Measurements from ENCODE around the gene ENOPH1.
"Not testable (repeated sequence)": the region's sequence is repeated elsewhere in the genome, so short reads cannot be mapped to it uniquely, and the experiment has no call there.

ENOPH1 gene

DNA sequence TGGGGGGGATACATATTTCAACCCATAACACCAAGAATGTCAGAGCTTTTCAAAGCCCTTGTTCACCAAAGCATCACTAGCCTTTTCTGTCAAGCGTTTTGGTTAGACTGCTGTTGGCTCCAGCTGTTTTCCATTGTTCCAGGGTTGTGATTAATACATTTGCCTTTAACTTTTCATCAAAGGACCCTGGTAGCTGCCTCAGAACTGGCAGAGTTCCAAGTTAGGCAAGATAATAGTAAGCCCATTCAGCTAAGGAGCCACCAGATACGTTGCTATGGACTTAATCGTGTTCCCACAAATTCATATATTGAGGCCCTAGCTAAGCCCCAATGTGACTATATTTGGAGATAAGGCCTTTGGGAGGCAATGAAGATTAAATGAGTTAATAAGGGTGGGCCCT, 37.1 kb downstream of the ENOPH1 start:
- TF ChIP-seq, protein P1, sequence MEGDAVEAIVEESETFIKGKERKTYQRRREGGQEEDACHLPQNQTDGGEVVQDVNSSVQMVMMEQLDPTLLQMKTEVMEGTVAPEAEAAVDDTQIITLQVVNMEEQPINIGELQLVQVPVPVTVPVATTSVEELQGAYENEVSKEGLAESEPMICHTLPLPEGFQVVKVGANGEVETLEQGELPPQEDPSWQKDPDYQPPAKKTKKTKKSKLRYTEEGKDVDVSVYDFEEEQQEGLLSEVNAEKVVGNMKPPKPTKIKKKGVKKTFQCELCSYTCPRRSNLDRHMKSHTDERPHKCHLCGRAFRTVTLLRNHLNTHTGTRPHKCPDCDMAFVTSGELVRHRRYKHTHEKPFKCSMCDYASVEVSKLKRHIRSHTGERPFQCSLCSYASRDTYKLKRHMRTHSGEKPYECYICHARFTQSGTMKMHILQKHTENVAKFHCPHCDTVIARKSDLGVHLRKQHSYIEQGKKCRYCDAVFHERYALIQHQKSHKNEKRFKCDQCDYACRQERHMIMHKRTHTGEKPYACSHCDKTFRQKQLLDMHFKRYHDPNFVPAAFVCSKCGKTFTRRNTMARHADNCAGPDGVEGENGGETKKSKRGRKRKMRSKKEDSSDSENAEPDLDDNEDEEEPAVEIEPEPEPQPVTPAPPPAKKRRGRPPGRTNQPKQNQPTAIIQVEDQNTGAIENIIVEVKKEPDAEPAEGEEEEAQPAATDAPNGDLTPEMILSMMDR (IDR thresholded peaks at IDR 0.05; ENCODE audit: low read depth, low read length, missing control alignments): no peak
- no peak for DNase-seq (ENCODE audit: low read depth)
- H3K4me3 ChIP-seq (ENCODE audit: low read depth, low read length): no peak overlapping the region

DNA sequence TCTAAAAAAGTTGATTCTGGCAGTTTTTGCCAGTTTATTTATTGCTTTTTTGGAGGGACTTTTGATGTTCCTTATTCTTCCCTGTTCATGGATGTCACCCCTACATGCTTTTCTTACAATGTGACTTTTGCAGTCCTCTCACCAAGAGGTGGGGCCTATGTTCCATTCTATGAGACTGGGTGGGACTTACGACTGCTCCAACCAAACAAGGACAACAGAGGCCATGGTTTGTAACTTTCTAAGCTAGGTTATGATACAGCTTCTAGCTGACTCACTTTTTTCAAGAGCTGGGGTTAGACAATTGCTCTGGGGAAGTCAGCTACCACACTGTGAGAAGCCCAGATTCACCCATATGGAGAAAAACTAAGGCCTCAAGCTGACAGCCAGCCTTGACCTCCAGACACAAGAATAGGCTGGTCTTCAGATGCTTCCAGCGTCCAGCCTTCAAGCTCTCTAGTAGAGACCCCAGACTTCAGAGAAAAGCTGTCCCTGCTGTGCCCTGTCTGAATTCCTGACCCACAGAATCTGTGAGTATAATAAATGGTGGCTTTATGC, 39.5 kb downstream of the ENOPH1 start:
- no peak overlapping the region for H3K4me3 ChIP-seq (ENCODE audit: low read depth, low read length)
- DNase-seq (ENCODE audit: low read depth): no peak
- TF ChIP-seq, protein P1 (IDR thresholded peaks at IDR 0.05; ENCODE audit: low read depth, low read length, missing control alignments): no peak

DNA sequence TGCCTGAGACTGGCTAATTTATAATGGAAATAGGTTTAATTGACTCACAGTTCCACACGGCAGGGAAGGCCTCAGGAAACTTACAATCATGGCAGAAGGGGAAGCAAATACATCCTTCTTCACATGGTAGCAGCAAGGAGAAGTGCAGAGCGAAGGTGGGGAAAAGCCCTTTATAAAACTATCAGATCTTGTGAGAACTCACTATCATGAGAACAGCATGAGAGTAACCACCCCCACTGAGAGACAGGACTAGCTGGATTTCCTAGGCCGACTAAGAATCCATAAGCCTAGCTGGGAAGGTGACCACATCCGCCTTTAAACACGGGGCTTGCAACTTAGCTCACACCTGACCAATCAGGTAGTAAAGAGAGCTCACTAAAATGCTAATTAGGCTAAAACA, 42.7 kb downstream of the ENOPH1 start:
- not testable (repeated sequence) for H3K4me3 ChIP-seq (ENCODE audit: low read depth, low read length); DNase-seq (ENCODE audit: low read depth)

DNA sequence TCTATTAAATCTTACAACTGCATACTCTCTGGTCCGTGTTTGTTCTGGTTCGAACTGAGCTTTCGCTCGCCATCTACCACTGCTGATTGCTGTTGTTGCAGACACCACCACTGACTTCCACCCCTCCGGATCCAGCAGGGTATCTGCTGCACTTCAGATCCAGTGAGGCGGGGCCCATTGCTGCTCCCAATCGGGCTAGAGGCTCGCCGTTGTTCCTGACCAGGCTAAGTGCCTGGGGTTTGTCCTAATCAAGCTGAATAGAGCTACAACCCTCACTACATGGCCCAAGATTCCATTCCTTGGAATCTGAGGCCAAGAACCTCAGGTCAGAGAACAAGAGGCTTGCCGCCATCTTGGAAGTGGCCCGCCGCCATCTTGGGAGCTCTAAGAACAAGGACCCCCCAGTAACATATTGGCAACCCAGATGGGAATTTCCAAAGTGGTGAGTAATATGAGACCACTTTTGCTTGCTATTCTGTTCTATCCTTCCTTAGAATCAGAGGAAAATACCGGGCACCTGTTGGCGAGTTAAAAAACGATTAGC, 43.3 kb downstream of the ENOPH1 start:
- TF ChIP-seq, protein P1 (IDR thresholded peaks at IDR 0.05; ENCODE audit: low read depth, low read length, missing control alignments): no peak
- no peak overlapping the region for H3K4me3 ChIP-seq (ENCODE audit: low read depth, low read length)
- DNase-seq (ENCODE audit: low read depth): no peak

DNA sequence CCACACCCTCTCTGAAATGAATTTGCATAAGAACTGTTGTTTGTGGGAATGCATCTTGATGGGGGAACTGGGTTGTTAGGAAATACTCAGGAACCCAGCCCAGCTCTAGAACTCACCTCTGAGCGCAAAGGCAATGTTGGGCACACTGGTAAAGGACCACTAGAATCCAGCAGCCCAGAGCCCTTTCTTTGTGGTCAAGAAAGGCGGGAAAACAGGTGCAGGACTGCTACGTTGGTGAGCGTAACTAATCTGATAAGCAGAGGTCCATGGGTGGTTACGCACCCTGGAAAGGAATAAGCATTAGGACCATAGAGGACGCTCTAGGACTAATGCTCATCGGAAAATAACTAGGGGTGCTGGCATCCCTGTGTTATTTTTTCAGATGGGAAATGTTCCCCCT, 45.5 kb downstream of the ENOPH1 start:
- DNase-seq (ENCODE audit: low read depth); H3K4me3 ChIP-seq (ENCODE audit: low read depth, low read length): not testable (repeated sequence)

DNA sequence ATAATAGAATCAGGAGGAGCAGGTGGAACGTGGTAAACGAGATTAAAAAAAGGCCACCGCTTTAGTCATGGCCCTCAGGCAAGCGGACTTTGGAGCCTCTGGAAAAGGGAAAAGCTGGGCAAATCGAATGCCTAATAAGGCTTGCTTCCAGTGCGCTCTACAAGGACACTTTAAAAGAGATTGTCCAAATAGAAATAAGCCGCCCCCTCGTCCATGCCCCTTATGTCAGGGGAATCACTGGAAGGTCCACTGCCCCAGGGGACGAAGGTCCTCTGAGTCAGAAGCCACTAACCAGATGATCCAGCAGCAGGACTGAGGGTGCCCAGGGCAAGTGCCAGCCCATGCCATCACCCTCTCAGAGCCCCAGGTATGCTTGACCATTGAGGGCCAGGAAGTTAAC, 47.1 kb downstream of the ENOPH1 start:
- H3K4me3 ChIP-seq (ENCODE audit: low read depth, low read length); DNase-seq (ENCODE audit: low read depth): not testable (repeated sequence)

DNA sequence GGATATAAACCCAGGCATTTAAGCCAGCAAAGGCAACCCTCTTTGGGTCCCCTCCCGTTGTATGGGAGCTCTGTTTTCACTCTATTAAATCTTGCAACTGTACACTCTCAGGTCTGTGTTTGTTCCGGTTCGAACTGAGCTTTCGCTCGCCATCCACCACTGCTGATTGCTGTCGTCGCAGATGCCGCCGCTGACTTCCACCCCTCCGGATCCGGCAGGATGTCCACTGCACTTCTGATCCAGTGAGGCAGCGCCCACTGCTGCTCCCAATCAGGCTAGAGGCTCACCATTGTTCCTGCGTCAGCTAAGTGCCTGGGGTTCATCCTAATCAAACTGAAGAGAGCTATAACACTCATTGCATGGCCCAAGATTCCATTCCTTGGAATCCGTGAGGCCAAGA, 49.2 kb downstream of the ENOPH1 start:
- no peak overlapping the region for H3K4me3 ChIP-seq (ENCODE audit: low read depth, low read length)
- TF ChIP-seq, protein P1 (IDR thresholded peaks at IDR 0.05; ENCODE audit: low read depth, low read length, missing control alignments): no peak
- DNase-seq (ENCODE audit: low read depth): no peak

DNA sequence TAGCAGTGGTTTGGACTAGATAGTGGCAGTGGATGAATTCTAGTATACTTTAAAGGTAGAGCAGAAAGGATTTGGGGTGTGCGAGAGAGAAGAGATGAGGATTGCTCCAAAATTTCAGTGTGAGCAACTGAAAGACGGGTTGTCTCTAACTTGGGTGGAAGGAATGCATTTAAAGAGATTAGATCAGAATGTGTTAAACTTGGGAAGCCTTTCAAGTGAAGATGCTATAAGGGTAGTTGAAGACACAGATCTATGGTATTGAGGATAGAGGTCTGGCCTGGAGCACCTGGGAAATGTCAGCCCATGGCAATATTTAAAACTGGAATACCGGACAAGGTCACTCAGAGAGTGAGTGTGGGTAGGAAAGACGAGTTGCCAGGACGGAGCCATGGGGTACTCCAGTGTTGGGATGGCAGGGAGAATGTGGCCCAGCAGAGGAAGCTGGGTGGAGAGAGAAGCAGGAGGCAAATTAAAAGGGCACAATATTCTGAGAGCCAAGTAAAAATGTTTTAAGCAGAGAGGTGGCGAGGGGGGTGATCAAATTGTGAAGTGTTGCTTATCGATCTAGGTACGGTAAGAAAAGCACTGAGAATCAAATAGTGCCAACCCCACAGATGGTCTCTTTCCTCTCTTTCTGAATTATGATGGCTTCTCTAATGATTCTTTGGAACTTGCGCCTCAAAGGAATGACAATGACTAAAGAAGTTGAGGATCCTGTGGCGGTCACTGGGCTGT, 50.5 kb downstream of the ENOPH1 start:
- no peak overlapping the region for H3K4me3 ChIP-seq (ENCODE audit: low read depth, low read length)
- no peak for DNase-seq (ENCODE audit: low read depth)
- TF ChIP-seq, protein P1 (IDR thresholded peaks at IDR 0.05; ENCODE audit: low read depth, low read length, missing control alignments): no peak
